Keratinocyte (primary cell): Measurements from ENCODE around the gene TRPM2. TPM values are rescaled to one million over a fixed set of nuclear protein-coding genes. Genes with fewer than 3 reads are reported as not detected.
"Not testable (repeated sequence)": the region's sequence is repeated elsewhere in the genome, so short reads cannot be mapped to it uniquely, and the experiment has no call there.

Source experiments
- DNase-seq: peaks from one replicate; pipeline ENCODE4 v3.0.0-alpha.2; 2011; ENCODE audit warnings: low read depth, missing footprints, low spot score
- FAIRE-seq: peaks from 2 replicates; lab custom pipeline; 2011; peaks lifted over from hg19 to GRCh38; lab: Jason Lieb, UNC
- H2AFZ ChIP-seq: 2 replicates; pipeline ENCODE4 v1.6.0; 2012; ENCODE audit warnings: low read length, control low read depth, inconsistent platforms; ENCODE audit not compliant: control insufficient read depth
- H3K27ac ChIP-seq: 2 replicates; pipeline ENCODE4 v1.5.1; 2011; ENCODE audit warnings: low read length; ENCODE audit not compliant: control insufficient read depth, insufficient read depth
- H3K27me3 ChIP-seq: 3 replicates; pipeline ENCODE4 v1.6.0; 2011; ENCODE audit warnings: low read length; ENCODE audit not compliant: control insufficient read depth, insufficient read depth; ENCODE audit errors: extremely low read depth
- H3K36me3 ChIP-seq, 2 experiments: 2 replicates in 1 of 2; 3 replicates in 1 of 2; pipeline ENCODE4 v1.5.1; 2011; ENCODE audit warnings: low read length in 2 of 2, mild to moderate bottlenecking in 1 of 2; ENCODE audit not compliant: control insufficient read depth in 2 of 2, insufficient read depth in 2 of 2; ENCODE audit errors: extremely low read depth in 1 of 2
- H3K4me1 ChIP-seq: 3 replicates; pipeline ENCODE4 v1.5.1; 2011; ENCODE audit warnings: low read length; ENCODE audit not compliant: control insufficient read depth, insufficient read depth; ENCODE audit errors: extremely low read depth
- H3K4me2 ChIP-seq: 3 replicates; pipeline ENCODE4 v1.6.0; 2011; ENCODE audit warnings: low read depth, low read length; ENCODE audit not compliant: control insufficient read depth, insufficient read depth; ENCODE audit errors: extremely low read depth
- H3K4me3 ChIP-seq, 3 experiments: fragments of 200-600 bp in 1 of 3; sonication (generic) in 1 of 3; 2 replicates in 2 of 3; 3 replicates in 1 of 3; pipeline ENCODE4 v1.5.1; 2011 to 2016; ENCODE audit warnings: low read length in 3 of 3, mild to moderate bottlenecking in 3 of 3, control low read depth in 2 of 3, inconsistent platforms in 1 of 3, low read depth in 1 of 3, mixed read lengths in 1 of 3, mixed run types in 1 of 3, moderate library complexity in 1 of 3; ENCODE audit not compliant: control insufficient read depth in 2 of 3, insufficient read depth in 2 of 3; ENCODE audit errors: extremely low read depth in 1 of 3
- H3K79me2 ChIP-seq: 2 replicates; pipeline ENCODE4 v1.6.0; 2012; ENCODE audit warnings: low read length; ENCODE audit not compliant: control insufficient read depth, insufficient read depth
- H3K9ac ChIP-seq: 3 replicates; pipeline ENCODE4 v1.6.0; 2011; ENCODE audit warnings: low read length; ENCODE audit not compliant: control insufficient read depth, insufficient read depth; ENCODE audit errors: extremely low read depth
- H3K9me1 ChIP-seq: 3 replicates; pipeline ENCODE4 v1.6.0; 2011; ENCODE audit warnings: low read length; ENCODE audit not compliant: control insufficient read depth, insufficient read depth; ENCODE audit errors: extremely low read depth
- H3K9me3 ChIP-seq: 2 replicates; pipeline ENCODE4 v1.5.1; 2012; ENCODE audit warnings: low read depth, low read length; ENCODE audit not compliant: control insufficient read depth
- H4K20me1 ChIP-seq: 3 replicates; pipeline ENCODE4 v1.6.0; 2011; ENCODE audit warnings: low read length; ENCODE audit not compliant: control insufficient read depth, insufficient read depth; ENCODE audit errors: extremely low read depth
- EZH2 ChIP-seq: IDR thresholded peaks from one replicate; pipeline ENCODE4 v1.6.1; 2012; ENCODE audit warnings: inconsistent platforms, mild to moderate bottlenecking, low read length, moderate library complexity
- dilution Hi-C: fragments of 300-500 bp; cut with MboI; formaldehyde crosslinking; loops from one replicate; pipeline ENCODE4 v1.7.0; 2020; ENCODE audit warnings: low sequenced_read_pairs; ENCODE audit not compliant: extremely low pct_ligation_motif_present
- polyA plus RNA-seq, 5 experiments: library from polyadenylated mRNA; depleted of rRNA in 3 of 5; stranded (reverse) in 3 of 5; stranded (forward) in 1 of 5; unstranded in 1 of 5; fragments of >200 nt; gene quantifications; 1 replicate in 1 of 5; 2 replicates in 3 of 5; 3 replicates in 1 of 5; pipeline versions ENCODE4 v1.2.1 to v1.2.3, GENCODE V29; 2011 to 2012; ENCODE audit warnings: missing spikeins in 2 of 5, low read depth in 1 of 5, low replicate concordance in 1 of 5
- TF ChIP-seq, protein P1 (sequence below), 3 experiments: IDR thresholded peaks in 1 of 3; conservative IDR thresholded peaks in 1 of 3; optimal IDR thresholded peaks in 1 of 3; 2 replicates in 2 of 3; 3 replicates in 1 of 3; pipeline versions ENCODE3 to v1.5.1; 2011; ENCODE audit warnings: low read length in 3 of 3, mild to moderate bottlenecking in 3 of 3, moderate library complexity in 2 of 3, control low read depth in 1 of 3, inconsistent platforms in 1 of 3; ENCODE audit not compliant: insufficient read depth in 2 of 3; ENCODE audit errors: extremely low read depth in 1 of 3

The TRPM2 gene
- polyA plus RNA-seq, 1 donor (not counting 4 experiments of a cell fraction or from before 2014, with no cell fraction given): 0.31 TPM

GRCh38 chr21:44403106-44404020 lies 49.9 kb downstream of the TRPM2 start:
- Histone ChIP-seq H3K4me2 (no peak overlapping the region), H2AFZ (no peak overlapping the region), H3K27ac (no peak overlapping the region), H3K27me3 (no peaks in the 10 kb centered on the region), H3K36me3 (no peaks in the 10 kb centered on the region), H3K9me1 (no peaks in the 10 kb centered on the region), H3K4me3 (no peak overlapping the region), H4K20me1 (no peaks in the 10 kb centered on the region), H3K9me3 (peaks cover 12% of the 10 kb centered on the region), H3K9ac (no peak overlapping the region), H3K79me2 (no peaks in the 10 kb centered on the region), H3K4me1 (no peaks in the 10 kb centered on the region)
- dilution Hi-C loops: no loop called here
- no peak for FAIRE-seq
- no peak for DNase-seq
- TF ChIP-seq EZH2: no peak
- TF ChIP-seq, protein P1, sequence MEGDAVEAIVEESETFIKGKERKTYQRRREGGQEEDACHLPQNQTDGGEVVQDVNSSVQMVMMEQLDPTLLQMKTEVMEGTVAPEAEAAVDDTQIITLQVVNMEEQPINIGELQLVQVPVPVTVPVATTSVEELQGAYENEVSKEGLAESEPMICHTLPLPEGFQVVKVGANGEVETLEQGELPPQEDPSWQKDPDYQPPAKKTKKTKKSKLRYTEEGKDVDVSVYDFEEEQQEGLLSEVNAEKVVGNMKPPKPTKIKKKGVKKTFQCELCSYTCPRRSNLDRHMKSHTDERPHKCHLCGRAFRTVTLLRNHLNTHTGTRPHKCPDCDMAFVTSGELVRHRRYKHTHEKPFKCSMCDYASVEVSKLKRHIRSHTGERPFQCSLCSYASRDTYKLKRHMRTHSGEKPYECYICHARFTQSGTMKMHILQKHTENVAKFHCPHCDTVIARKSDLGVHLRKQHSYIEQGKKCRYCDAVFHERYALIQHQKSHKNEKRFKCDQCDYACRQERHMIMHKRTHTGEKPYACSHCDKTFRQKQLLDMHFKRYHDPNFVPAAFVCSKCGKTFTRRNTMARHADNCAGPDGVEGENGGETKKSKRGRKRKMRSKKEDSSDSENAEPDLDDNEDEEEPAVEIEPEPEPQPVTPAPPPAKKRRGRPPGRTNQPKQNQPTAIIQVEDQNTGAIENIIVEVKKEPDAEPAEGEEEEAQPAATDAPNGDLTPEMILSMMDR (optimal IDR thresholded peaks at IDR 0.05 in 1 of 3, IDR thresholded peaks at IDR 0.05 in 1 of 3, conservative IDR thresholded peaks at IDR 0.05 in 1 of 3; ENCODE audit: extremely low read depth in 1 of 3, insufficient read depth in 2 of 3, low read length in 3 of 3): no peak

- H3K79me2 ChIP-seq, H3K9me1 ChIP-seq, DNase-seq, H3K27me3 ChIP-seq, H3K4me3 ChIP-seq, FAIRE-seq, dilution Hi-C loops, H2AFZ ChIP-seq, H4K20me1 ChIP-seq, H3K4me1 ChIP-seq, H3K27ac ChIP-seq, H3K36me3 ChIP-seq, H3K9ac ChIP-seq, H3K4me2 ChIP-seq: not testable (repeated sequence)
- peaks cover 12% of the 10 kb centered on the region for H3K9me3 ChIP-seq
These were observed 51.1 kb downstream of the TRPM2 start for GRCh38 chr21:44404482-44404881.
